OCI-LY3 (cell line): Measurements from ENCODE around the gene OR56A4.

ENCODE experiments used
- EZH2phosphoT487 ChIP-seq: fragments of 200-600 bp; shearing (Covaris generic); IDR thresholded peaks from 2 replicates; pipeline ENCODE4 v1.6.1; 2018; ENCODE audit warnings: antibody characterized with exemption, mixed run types, low read depth
- TF ChIP-seq, protein P1 (sequence below): fragments of 200-600, 300-600 bp; sonication (generic); IDR thresholded peaks from 2 replicates; pipeline ENCODE4 v1.5.1; 2014; ENCODE audit warnings: antibody characterized with exemption, low read length, low read depth

- TF ChIP-seq, protein P1, sequence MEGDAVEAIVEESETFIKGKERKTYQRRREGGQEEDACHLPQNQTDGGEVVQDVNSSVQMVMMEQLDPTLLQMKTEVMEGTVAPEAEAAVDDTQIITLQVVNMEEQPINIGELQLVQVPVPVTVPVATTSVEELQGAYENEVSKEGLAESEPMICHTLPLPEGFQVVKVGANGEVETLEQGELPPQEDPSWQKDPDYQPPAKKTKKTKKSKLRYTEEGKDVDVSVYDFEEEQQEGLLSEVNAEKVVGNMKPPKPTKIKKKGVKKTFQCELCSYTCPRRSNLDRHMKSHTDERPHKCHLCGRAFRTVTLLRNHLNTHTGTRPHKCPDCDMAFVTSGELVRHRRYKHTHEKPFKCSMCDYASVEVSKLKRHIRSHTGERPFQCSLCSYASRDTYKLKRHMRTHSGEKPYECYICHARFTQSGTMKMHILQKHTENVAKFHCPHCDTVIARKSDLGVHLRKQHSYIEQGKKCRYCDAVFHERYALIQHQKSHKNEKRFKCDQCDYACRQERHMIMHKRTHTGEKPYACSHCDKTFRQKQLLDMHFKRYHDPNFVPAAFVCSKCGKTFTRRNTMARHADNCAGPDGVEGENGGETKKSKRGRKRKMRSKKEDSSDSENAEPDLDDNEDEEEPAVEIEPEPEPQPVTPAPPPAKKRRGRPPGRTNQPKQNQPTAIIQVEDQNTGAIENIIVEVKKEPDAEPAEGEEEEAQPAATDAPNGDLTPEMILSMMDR = no peak
- TF ChIP-seq EZH2phosphoT487 = no peak
Observed at GRCh38 chr11:5968394-5968793, 38.4 kb downstream of the OR56A4 start, which contains the start of gene OR56A5.
